ENCODE results near the gene VPS37D. TPM values are rescaled to one million over a fixed set of nuclear protein-coding genes. Genes with fewer than 3 reads are reported as not detected.
"Not testable (repeated sequence)": the region's sequence is repeated elsewhere in the genome, so short reads cannot be mapped to it uniquely, and the experiment has no call there.

VPS37D gene
- total RNA-seq, 1 experiment from 2014 or later: 3.7 TPM

DNA sequence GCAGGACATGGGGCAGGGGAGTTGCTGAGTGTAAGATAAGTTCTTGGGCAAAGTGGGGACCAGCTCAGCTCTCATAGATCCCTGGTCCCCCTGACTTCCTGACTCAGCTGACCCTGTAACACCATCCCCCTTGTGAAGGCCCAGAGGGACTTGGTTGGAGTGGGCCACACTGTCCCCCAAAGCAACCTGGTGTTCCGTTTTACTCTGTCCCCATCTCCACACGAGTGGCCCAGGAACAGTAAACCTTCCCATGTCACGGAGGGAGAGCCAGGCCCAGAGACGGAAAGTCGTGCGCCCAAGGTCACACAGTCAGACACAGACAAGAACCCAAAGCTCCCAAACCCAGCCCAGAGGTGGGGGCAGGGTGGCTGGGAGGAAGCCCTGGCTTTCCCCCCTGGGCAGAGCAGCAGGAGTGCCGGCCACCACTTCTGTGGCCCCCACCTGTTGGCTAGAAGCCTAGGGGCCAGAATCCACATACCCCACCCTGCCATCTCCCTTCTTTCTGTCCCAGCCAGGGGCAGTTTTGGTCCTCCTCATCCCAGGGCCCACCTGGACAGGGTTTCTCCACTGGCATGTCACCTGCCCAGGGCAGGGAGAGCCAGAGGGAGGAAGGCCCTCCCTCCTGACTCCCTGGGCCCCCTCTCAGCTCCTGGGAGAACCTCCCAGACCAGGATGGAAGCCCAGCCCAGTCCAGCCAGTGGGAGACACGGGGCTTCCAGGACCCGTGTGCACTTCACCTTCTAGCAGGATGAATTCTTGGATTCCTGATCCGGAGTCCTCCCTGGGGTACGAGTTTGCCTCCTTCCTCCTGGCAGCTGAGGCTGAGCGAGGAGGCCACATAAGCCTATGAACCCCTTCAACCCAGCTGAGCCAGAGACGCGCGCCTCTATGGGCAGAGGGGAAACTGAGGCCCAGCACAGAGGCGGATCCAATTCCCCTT lies 20.6 kb upstream of the VPS37D start:
- DNase-seq (ENCODE audit: low read depth): no peak

GRCh38 chr7:73647725-73648592 lies 19.7 kb upstream of the VPS37D start:
- DNase-seq (ENCODE audit: low read depth): peak; percentile 62

DNA sequence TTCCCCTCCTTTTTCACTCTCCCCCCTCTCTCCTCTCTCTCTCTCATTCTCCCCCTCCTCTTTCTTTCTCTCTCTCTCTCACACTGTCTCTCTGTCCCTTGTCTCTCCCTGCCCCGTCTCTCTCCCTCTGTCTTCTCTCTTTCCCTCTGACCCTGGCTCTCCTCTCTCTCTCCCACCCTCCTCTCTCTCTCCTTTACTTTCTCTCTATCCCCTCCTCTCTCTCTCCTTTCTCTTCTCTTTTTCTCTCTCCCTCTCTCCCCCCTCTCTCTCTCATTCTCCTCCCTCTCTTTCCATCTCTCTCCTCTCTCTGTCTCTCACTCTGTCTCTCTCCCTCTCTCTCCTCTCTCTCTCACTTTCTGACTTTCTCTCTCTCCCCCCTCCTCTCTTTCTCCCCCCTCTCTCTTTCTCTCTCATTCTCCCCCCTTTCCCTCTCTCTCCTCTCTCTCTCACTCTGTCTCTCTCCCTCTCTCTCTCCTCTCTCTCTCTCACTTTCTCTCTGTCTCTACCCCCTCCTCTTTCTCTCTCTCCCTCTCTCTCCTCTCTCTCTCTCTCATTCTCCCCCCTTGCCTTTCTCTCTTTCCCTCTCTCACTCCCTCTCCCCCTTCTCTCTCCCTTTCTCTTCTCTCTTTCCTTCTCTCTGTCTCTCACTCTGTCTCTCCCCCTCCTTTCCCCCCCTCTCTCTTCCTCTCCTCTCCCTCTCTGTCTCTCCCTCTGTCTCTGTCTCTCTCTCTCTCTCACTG lies 18.9 kb upstream of the VPS37D start:
- DNase-seq (ENCODE audit: low read depth): no peak

DNA sequence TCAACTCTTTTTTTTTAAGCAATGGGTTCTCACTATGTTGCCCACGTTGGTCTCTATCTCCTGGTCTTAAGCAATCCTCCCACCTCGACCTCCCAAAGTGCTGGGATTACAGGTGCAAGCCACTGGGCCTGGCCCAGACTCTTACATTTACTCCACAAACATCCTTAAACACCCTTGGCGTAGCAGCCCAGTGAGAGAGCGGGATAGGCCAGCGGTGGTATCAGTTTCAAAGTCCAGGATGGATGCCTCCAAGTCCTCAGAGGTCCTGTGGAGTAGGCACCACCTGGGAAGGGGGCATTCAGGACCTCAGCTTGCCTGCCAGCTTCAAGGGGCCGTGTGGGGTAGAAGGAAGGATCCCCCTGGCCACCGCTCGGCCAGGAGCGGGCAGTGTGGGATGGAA lies 18.1 kb upstream of the VPS37D start:
- DNase-seq (ENCODE audit: low read depth): no peak

DNA sequence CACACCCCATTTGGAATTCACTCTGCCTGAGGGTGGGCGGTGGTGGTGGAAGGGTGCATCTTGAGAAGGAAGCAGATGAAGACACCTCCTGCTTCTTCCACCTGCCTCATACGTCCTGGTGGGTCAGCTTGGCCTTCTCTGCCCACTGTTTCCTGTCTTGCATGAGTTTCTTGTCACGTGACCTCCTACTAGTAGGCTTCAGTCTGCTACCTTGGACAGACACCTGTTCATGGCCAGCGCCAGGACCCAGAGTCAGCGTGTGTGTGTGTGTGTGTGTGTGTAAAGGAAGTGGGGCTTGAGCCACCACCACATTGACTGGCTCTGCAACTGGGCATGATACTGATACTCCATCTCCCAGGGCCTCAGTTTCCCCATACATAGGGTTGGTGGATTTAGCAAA lies 17.1 kb upstream of the VPS37D start:
- no peak for DNase-seq (ENCODE audit: low read depth)

GRCh38 chr7:73652541-73652949 lies 15.1 kb upstream of the VPS37D start:
- no peak for DNase-seq (ENCODE audit: low read depth)

DNA sequence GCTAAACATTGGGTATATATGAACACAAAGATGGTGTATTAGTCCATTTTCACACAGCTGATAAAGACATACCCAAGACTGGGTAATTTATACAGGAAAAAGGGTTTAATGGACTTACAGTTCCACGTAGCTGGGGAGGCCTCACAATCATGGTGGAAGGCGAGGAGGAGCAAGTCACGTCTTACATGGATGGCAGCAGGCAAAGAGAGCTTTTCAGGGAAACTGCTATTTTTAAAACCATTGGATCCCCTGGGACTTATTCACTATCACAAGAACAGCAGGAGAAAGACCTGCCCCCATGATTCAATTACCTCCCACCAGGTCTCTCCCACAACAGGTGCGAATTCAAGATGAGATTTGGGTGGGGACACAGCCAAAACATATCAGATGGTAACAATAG lies 12.3 kb upstream of the VPS37D start:
- DNase-seq (ENCODE audit: low read depth): not testable (repeated sequence)

GRCh38 chr7:73659983-73660382 lies 7.6 kb upstream of the VPS37D start:
- DNase-seq (ENCODE audit: low read depth): no peak

GRCh38 chr7:73660594-73660993 lies 7.0 kb upstream of the VPS37D start:
- not testable (repeated sequence) for DNase-seq (ENCODE audit: low read depth)

GRCh38 chr7:73663033-73663432 lies 4.6 kb upstream of the VPS37D start:
- no peak for DNase-seq (ENCODE audit: low read depth)

DNA sequence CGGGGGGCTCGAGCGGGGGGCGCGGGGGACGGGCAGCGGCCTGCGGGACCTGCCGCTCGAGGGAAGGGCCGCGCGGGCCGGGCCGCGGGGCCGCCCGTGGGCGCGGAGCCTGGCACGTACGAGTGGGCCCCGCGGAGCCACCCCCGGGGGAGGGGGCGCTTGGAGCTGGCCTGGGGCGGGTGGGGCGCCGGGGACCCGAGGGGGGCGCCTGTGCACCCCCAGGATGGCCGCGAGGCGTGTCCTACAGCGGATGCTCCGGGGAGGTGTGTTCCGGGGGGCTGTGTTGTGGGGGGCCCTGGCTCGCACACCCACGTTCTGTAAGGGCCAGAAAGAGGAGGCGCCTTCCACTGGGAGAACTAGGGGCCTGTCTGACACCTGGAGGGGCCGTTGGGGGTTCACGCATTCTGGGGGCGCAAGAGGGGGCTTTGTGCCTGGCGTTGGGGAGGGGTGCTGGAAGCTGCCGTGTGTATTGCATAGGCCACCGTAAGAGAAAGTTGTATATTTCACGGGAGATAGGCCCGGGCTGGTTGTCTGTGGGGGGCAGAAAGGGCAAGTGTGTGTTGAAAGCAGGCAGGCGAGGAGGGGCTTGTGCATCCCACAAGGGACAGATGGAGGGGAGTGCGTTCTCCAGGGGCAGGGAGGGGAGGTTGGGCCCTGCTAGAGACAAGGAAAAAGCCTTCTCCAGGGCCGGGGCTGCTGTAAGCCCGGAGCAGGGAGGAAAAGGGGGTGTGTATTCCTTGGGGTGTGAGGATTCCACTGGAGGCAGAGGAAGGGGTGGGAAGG lies 663 bp downstream of the VPS37D start:
- DNase-seq (ENCODE audit: low read depth): peak; percentile 41

DNA sequence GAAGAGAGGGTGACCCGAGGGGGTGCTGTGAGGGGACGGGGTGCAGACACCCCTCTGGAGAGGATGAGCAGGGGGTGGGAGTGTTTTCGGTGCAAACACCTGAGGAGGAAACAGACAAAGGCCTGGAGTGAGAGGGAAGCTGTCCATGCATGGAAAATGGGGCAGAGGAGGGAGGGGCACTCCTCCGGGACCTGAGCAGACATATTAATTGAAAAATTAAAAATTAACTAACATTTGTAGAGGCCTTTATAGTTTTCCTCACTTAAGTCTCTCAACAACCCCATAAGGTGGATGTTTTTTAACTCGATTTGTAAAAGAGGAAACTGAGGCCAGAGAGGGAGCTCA lies 1.2 kb downstream of the VPS37D start:
- no peak for DNase-seq (ENCODE audit: low read depth)

- no peak for DNase-seq (ENCODE audit: low read depth)
Measured at GRCh38 chr7:73669288-73669701, 1.7 kb downstream of the VPS37D start.

- DNase-seq (ENCODE audit: low read depth): no peak
Measured at GRCh38 chr7:73669858-73670385, 2.3 kb downstream of the VPS37D start.

- no peak for DNase-seq (ENCODE audit: low read depth)
Measured at GRCh38 chr7:73671322-73671661, 3.7 kb downstream of the VPS37D start.

DNA sequence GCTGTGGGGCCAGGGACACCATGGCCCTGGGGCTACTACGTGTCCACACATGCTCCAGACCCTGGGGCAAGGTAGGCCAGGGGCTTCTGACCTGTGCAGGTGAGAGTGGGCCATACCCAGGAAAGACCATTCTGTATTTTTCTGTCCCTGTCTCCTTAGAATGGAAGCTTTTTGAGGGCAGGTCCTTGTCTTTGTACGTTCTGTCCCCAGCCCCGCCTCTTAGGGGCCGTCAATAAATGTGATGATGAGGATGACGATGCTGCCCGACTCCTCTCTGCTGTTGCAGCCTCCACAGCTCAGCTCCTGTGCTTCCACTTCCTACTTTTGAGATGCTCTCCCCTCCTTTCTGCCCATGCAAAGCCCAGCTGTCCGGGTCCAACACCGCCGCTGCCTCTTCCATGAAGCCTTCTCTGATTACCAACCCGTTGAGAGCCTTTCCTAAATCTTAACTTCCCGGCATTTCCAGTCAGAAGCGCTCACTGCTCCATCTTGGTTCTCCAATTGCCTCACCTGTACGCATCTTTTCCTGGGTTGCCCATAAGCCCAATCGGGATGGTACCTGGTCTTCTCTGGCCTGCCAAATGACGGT lies 4.3 kb downstream of the VPS37D start:
- DNase-seq (ENCODE audit: low read depth): no peak

- no peak for DNase-seq (ENCODE audit: low read depth)
Measured at GRCh38 chr7:73674468-73675124, 7.0 kb downstream of the VPS37D start.

DNA sequence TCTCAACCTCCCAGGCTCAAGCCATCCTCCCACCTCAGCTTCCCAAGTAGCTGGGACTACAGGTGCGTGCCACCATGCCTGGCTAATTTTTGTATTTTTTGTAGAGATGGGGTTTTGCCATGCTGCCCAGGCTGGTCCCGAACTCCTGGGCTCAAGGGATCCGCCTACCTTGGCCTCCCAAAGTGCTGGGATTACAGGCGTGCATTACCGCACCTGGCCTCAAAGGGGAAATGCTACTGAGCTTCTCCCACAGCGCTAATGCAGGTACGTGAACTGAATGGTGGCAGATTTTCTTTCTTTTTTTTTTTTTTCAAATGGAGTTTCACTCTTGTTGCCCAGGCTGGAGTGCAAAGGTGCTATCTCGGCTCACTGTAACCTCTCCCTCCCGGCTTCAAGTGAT lies 8.4 kb downstream of the VPS37D start:
- DNase-seq (ENCODE audit: low read depth): not testable (repeated sequence)

DNA sequence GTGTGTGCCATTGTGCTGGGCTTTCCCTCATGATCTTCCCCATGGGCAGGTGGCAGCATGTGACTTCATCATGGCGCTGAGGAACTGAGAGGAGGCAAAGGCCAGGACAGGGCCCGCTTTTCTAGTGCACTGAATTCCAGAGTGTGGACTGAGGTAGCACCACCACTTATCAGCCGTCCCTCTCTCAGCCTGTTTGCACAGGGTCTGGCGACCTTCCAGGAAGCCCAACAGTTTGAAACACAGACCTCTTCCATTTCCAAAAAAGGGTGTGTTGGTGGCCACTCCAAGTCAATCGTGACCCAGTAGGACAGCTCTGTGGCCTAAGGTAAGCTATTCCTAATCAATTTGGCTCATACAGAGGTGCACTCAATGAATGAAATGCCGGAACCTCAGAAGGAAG lies 11.2 kb downstream of the VPS37D start:
- no peak for DNase-seq (ENCODE audit: low read depth)

GRCh38 chr7:73679709-73680108 lies 12.1 kb downstream of the VPS37D start:
- DNase-seq (ENCODE audit: low read depth): no peak

Data from Daoy (cell line).